ENCODE measurements around the gene DNAJB2. TPM values are rescaled to one million over a fixed set of nuclear protein-coding genes. Genes with fewer than 3 reads are reported as not detected.
A peak's percentile ranks its signal among the peaks of the same experiment; 100 is the strongest.

Gene DNAJB2
- total RNA-seq, 1 donor from 2014 or later: 69.5 TPM

- peak; percentile 73 for DNase-seq (ENCODE audit: low spot score, unreplicated experiment)
- peaks cover 4% of the 10 kb centered on the region for H3K27me3 Mint-ChIP-seq
- no peaks in the 10 kb centered on the region for H3K9me3 Mint-ChIP-seq (ENCODE audit: low read depth)
- H3K36me3 Mint-ChIP-seq (ENCODE audit: insufficient read depth): peaks cover 2% of the 10 kb centered on the region
- peak overlapping the region; percentile 84 for H3K4me3 Mint-ChIP-seq (ENCODE audit: low read depth)
- peak overlapping the region; percentile 98 for H3K27ac Mint-ChIP-seq
- peak; percentile 99 for TF ChIP-seq CTCF (IDR thresholded peaks at IDR 0.05; ENCODE audit: unreplicated experiment)
- peaks cover 22% of the 10 kb centered on the region for H3K4me1 Mint-ChIP-seq (ENCODE audit: low read depth)
These were observed 1.2 kb upstream of the DNAJB2 start for GRCh38 chr2:219277703-219278654.

- Mint-ChIP-seq H3K4me3 (ENCODE audit: low read depth) (peak overlapping the region; percentile 84), H3K27me3 (peaks cover 4% of the 10 kb centered on the region), H3K36me3 (ENCODE audit: insufficient read depth) (peaks cover 4% of the 10 kb centered on the region), H3K9me3 (ENCODE audit: low read depth) (no peaks in the 10 kb centered on the region), H3K4me1 (ENCODE audit: low read depth) (peaks cover 22% of the 10 kb centered on the region), H3K27ac (peak overlapping the region; percentile 98)
- no peak for DNase-seq (ENCODE audit: low spot score, unreplicated experiment)
- TF ChIP-seq CTCF (IDR thresholded peaks at IDR 0.05; ENCODE audit: unreplicated experiment): no peak
These were observed 463 bp upstream of the DNAJB2 start for GRCh38 chr2:219278655-219279150.

GRCh38 chr2:219279916-219280516 lies 850 bp downstream of the DNAJB2 start:
- Mint-ChIP-seq H3K4me3 (ENCODE audit: low read depth) (peak overlapping the region; percentile 84), H3K4me1 (ENCODE audit: low read depth) (peaks cover 18% of the 10 kb centered on the region), H3K27ac (peak overlapping the region; percentile 98), H3K27me3 (no peaks in the 10 kb centered on the region), H3K36me3 (ENCODE audit: insufficient read depth) (peaks cover 4% of the 10 kb centered on the region), H3K9me3 (ENCODE audit: low read depth) (no peaks in the 10 kb centered on the region)
- TF ChIP-seq CTCF (IDR thresholded peaks at IDR 0.05; ENCODE audit: unreplicated experiment): peak; percentile 16
- DNase-seq (ENCODE audit: low spot score, unreplicated experiment): no peak

GRCh38 chr2:219280651-219281050 lies 1.5 kb downstream of the DNAJB2 start:
- H3K27me3 Mint-ChIP-seq: no peaks in the 10 kb centered on the region

More at GRCh38 chr2:219280651-219281050, 1.5 kb downstream of the DNAJB2 start:
- Mint-ChIP-seq H3K27ac (no peak overlapping the region), H3K4me3 (ENCODE audit: low read depth) (peak overlapping the region; percentile 84), H3K4me1 (ENCODE audit: low read depth) (peaks cover 18% of the 10 kb centered on the region), H3K9me3 (ENCODE audit: low read depth) (no peaks in the 10 kb centered on the region), H3K36me3 (ENCODE audit: insufficient read depth) (peaks cover 5% of the 10 kb centered on the region)
- no peak for TF ChIP-seq CTCF (IDR thresholded peaks at IDR 0.05; ENCODE audit: unreplicated experiment)
- DNase-seq (ENCODE audit: low spot score, unreplicated experiment): no peak
